Stimulated activated CD4-positive, alpha-beta T cell treated with anti-CD3 and anti-CD28 coated beads, TNF-alpha, amount 100 ng/mL, for 24 hours (primary cell): ENCODE data around the gene CACNA1E.

Source experiments
- DNase-seq, 3 experiments: peaks; one replicate each; pipeline ENCODE4 v3.0.0-alpha.2; 2020; ENCODE audit warnings: low read depth in 3 of 3

CACNA1E gene

GRCh38 chr1:181768211-181768929, 285.1 kb downstream of the CACNA1E start:
- no peak for DNase-seq

DNA sequence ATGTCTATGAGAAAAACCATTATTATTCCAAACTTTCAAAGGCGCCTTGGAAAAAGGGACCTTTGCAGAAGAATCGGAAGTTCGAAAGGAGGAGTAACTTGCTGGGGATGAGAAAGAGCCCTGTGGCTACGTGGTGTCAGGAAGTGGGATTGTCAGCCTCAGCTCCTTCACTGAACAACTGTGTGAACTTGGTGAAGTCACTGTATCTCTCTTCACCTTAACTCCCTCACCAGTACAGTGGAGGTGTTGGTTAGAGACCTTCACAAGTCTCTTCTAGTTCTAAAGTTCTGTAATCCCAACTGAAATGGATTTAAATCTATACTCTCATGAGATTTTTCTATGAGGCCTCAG, 285.6 kb downstream of the CACNA1E start:
- no peak for DNase-seq

- DNase-seq: no peak
Observed at GRCh38 chr1:181769846-181770245, 286.5 kb downstream of the CACNA1E start.

DNA sequence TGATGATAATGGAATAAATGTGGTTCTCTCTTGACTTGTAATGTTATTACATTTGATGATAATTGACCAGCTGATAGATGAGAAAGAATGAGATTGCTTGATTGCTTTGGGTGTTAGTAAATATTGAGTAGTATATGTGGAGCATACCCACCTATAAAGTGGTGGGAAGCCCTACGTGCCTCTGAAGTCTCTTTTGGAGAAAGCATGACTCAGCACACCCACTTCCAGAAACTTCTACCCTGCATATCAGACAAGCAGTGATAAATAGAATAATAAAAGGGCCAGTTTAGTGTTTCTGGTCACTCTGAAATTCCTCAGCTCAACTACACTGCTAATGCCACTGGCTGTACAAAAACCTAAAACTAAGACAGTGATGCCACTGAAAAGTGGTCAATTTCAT, 289.4 kb downstream of the CACNA1E start:
- DNase-seq: no peak

DNA sequence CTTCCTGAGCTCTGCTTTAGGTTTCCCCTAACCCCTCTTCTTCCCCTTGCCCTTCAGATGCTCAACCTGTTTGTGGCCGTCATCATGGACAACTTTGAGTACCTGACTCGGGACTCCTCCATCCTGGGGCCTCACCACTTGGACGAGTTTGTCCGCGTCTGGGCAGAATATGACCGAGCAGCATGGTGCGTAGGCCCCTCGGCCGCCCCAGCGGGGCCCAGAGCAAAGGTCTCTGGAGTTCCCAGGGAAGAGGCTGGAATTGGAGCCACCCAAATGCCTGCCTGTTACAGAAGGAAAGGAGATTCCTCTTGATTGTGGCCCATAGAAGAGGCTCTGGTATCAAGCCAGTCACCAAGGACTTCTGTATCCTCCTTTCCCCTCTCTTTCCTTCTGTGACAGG, 292.7 kb downstream of the CACNA1E start:
- DNase-seq: no peak

DNA sequence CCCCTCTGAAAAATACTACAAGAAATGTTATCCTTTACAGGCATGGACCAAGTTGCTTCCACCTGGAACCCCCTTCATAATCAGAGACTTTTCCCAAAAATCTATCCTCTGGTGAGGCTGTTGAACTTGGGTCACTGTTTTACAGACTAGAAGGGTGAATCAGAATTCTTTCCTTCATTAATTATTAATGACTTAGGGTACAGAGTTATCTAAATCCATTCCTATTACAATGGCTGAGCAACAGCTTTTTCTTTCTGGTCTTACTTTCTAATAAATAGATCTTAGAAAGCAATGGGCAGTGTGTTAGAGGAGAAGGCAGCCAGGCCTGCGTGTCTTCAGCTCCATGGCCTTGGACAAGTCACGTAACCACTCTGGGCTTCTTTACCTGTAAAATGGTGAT, 294.0 kb downstream of the CACNA1E start:
- DNase-seq: no peak

DNA sequence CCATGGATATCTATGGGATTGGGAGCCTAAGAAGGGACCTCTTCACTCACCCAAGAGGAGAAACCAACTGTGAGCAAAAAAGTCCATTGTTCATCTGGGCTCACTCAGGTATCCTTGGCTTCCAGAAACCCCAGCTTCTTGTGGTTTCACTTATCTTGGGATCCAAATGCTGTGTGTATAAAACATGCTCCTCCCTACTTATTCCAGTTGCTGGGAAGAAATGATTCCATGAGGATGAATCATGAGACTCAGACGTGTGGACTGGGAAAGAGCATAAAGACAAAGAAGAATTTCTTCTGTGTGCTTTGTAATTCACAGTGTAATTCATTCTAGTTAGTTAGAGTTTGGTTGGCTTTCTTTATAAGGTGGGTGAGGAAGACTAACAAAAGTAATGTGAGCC, 294.5 kb downstream of the CACNA1E start:
- no peak for DNase-seq

GRCh38 chr1:181778640-181779260, 295.4 kb downstream of the CACNA1E start:
- DNase-seq: no peak

DNA sequence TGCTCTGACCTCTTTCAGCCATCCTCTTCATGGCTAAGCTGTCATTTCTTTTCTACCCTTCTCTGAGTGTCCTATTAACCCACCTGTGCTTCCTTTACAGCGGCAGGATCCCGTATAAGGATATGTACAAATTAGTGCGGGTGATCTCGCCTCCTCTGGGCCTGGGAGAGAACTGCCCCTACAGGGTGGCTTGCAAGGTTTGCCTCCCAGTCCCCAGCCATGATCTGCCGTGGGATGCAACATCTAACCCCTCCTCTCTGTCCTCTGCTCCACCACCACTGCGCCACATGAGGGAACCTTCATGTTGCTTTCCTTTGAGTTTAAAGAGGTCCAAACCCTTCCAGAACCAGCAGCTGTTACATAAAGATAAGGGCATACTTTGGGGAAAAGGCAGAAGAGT, 296.0 kb downstream of the CACNA1E start:
- DNase-seq: no peak

DNA sequence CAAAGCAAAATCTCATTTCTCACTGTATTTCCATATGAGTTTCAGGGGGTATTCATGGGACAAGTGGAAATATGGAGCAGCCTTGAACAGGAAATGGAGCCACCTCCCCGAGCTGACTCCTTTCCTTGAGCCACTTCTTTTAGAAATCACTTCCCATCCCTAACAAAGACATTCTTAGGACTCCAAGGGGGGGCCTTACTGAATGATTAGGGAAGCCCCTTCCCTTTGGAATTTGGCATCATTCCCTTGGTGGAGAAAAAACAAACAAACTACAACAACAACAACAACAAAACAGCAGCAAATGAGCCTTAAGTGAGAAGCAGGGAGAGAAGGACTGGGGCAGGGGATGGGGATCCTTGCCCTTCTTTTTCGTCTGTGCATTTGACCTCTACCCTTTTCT, 299.9 kb downstream of the CACNA1E start:
- no peak for DNase-seq

- no peak for DNase-seq
Observed at GRCh38 chr1:181784039-181784683, 300.8 kb downstream of the CACNA1E start.

- no peak for DNase-seq
Observed at GRCh38 chr1:181789395-181789794, 306.1 kb downstream of the CACNA1E start.

- DNase-seq: no peak
Observed at GRCh38 chr1:181791721-181792120, 308.4 kb downstream of the CACNA1E start.

- DNase-seq: no peak
Observed at GRCh38 chr1:181793831-181794230, 310.5 kb downstream of the CACNA1E start.

- no peak for DNase-seq
Observed at GRCh38 chr1:181794332-181794731, 311.0 kb downstream of the CACNA1E start.

GRCh38 chr1:181798191-181798926, 315.0 kb downstream of the CACNA1E start:
- DNase-seq: no peak

GRCh38 chr1:181801617-181802016, 318.3 kb downstream of the CACNA1E start:
- DNase-seq: no peak

DNA sequence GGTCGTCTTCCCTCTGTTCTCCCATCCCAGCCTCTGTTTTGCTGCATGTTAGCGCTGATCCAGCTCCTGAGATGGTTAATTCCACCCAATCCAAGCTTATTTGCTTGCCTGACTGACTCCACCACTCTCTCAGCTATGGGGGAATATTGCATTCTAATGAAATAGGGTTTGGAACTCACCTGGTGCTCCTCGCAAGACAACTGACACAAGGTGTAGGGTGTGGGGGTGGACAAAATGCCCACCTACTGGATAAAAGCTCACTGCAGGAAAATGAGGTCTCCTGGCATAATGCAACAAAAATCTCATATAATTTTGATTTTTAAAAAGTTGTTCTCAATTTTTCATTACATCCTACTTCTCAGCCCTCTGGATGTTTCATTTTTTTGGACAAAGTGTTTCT, 319.1 kb downstream of the CACNA1E start:
- DNase-seq: no peak

DNA sequence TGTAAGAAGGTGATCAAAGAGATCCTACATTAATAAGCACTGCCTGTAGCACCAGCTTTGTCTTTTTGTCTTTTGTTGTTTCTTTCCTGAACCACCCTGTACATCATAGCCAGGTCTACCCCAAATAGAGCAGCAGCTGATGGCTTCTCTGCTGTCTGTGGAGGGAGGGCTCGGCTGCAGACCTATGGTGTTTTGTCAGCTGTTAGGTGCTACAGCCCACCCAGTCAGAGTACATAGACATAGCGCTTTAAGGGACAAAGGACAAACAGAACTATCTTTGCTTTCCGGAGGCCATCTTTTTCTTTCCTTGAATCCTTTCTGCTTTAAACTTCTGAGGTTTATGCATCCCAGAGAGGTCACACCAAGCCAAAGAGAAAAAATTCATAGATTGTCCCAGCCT, 320.1 kb downstream of the CACNA1E start:
- DNase-seq: no peak

DNA sequence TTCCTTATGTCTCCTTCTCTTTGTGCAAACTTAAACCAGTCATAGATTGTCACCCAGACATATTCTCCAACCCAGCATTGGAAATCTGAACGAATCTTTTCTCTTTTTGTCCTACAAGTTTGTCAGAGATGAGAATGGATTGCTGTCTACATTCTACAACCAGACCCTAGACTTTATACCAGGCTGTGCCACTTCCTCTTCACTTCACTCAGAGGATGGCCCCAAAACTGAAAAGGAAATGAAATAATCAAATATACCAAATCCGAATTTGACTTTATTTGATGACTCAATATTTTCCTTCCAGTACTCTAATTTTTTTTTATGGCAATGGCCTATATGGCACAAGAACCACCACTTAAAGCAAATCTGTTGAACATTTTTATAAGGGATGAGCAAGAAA, 321.7 kb downstream of the CACNA1E start:
- no peak for DNase-seq

DNA sequence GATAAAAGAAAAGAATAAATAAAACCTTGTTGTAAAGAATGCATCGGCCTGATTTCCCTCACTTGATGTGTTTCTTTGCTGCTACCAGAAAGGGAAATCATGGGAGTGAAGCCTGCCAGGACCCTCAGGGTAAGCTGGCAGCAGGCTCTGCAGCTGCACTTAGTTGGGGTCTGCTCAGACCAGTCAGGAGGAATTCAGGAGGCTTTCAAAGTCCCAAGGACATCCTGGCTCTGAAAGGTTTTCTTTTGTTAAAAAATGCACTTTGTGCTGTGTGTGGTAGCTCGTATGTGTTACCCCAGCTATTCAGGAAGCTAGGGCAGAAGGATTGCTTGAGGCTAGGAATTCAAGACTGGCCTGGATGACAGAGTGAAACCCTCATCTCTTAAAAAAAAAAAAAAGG, 323.4 kb downstream of the CACNA1E start:
- DNase-seq: no peak

GRCh38 chr1:181807251-181807650, 323.9 kb downstream of the CACNA1E start:
- no peak for DNase-seq
